Stimulated activated CD8-positive, alpha-beta memory T cell treated with anti-CD3 and anti-CD28 coated beads, Interleukin-7, amount 100 ng/mL, for 48 hours (primary cell): ENCODE results near the gene UST.

Source experiments
- DNase-seq, 2 donors: peaks; one replicate each; pipeline ENCODE4 v3.0.0-alpha.2; 2020; ENCODE audit warnings: low read depth in 1 of 2; ENCODE audit errors: extremely low read depth in 1 of 2

The UST gene

DNA sequence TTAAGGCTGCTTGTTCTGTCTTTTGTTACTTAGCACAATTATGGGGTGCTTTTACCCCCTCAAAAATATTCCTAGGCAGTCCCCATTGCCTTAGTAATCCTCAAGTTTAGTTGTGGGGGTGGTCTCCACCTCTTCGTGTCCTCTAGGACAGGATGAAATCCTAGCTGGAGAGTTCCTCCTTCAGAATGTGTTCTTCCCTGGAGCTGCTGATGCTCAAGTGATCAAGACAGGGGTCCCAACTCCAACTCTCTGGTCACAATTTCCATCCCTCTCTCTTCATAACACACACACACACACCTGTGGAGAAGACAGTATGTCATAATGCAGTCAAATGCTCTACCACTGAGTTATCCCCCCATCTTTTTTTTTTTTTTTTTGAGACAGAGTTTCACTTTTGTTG lies 280.7 kb downstream of the UST start:
- no peak for DNase-seq

DNA sequence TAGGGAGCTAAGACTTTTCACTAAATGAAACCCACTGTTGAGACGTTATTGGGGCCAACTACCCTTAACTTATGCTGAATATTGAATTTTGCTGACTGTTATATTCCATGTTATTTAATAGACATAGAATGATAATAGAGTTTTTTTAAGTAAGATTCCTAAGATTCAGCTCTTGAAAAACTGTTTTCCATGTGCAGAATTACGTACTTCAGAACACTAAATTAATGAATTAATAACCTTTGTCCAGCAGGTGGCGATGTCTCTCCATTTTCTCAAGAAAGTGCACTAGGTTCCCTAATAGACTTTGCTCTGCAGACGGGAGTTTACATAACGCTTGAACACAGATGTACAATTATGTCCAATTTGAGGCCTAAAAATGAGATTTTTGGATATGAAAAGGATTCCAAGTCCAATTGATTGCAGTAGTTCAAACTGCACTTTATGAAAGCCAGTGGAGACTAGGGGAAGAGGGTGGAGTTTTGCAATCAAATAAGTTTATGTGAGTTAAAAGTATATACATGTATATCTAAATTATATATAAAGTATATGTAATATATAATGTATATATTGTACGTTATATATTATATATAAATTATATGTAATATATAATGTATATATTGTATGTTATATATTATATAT lies 282.1 kb downstream of the UST start:
- DNase-seq, result peak in 1 of 2 donors; percentile 34

DNA sequence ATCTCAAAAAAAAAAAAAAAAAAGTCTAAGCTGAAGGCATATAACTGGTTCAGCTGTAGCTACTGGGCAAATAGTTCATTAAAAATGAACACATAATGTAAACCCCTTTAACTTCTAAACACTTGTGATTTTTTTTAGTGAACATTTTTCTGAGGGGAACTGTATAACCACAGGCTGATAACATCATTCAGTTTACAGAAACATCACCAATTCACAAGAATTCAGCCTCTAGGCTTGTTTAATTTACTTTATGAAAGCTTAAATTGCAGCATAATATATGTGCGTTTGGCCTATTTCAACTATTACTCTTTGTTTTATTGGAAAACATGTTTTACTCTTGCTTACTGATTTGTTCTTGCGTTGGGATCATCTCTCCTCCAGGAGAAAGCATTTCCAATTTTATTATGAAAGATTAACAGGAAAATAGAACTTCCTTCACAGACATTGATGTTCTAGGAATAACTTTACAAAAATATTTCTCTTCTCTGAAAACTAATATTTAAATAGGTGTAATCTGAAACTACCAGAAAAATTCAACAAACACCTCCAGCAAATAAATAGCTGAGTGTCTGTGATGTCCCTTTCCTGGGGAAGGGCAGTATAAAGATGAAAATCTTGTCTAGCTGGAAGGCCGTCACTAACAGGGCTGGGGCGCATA lies 284.5 kb downstream of the UST start:
- no peak for DNase-seq

DNA sequence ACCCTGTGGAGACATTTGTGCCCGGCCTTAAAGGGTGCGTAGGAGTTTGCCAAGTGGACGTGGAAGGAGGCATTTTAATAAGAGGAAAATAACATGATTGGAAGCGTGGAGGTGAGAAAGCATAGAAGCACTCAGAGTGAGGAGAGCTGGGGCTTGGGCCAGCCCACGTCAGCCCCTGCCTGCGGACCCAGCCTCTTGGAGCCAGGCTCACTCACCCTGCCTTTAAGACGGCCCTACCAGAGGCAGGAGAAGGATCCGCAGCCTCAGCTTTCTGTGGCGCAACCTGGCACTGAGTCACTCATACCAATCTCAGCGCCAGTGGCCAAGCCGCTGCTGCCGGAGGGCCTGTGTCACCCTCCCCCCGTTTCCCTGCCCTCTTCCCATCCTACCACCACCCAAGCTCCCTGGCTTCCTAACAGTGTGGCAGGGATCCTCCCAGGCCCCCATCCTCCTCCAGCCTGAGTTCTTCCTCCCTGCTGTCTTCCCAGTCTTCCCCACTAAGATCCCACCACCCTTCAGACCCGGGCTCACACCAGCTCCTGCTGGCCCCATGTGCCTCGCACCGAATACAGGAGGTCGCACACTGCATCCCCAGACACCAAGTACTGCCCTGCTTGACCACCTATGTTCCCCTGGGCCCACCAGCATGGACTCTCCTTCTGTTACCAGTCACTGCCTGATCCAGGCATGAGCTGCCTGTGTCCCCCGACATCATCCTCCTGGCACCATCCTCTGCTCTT lies 285.2 kb downstream of the UST start:
- DNase-seq, result peak in 1 of 2 donors; percentile 52

DNA sequence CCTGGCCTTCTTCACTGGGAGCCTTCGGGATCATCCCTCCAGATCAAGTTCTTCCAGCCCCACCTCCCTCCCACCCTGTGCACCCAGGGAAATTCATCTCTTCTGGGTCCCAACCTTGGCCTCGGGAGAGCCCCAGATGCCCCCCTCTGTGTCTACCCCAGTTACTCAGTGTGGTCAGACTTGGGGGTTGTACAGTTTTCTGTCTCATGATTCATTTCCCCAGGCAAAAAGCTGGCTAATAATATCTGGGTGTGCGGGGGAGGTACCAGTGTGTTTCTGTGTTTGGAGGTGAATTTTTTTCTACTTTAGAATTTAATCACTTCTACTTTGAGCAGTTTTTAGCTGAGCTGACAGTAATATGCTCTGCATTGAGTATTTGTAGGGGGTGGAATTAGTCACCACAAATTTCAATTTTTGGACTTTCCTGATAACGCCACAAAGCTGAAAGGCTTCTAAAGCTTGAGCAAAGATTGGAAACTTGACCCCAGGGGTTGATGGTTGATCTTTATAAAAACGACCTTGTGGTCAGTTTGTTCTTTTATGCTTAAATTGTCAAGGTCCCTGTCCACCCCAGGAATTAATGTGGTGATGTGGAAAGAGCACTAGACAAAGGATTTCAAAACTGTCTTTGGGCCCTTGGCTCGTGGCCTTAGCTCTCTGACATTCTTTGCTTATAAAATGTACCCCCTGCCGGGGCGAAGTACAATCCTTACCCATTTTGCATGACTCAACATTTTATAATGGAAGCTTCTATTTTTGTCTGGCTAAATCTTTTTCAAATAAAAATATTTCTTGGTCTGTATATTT lies 286.0 kb downstream of the UST start:
- DNase-seq, result peak in 1 of 2 donors; percentile 68

DNA sequence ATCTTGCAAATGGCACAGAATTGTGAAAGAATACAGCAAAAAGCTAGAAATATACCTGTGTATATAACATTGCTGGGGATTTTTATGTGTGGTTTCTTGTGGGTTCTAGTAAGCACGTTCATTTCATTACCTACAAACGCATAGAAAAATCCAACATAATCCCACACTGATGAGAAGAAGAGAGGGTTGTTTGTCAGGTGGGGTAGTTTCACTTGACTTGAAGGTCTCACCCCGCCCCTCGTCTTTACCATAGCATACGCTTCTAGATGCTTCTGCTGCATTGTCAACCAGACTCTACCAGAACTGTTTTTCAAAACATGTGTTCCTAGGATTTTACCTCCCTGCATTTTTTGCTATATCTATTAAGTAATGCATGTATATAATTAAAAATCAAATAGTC lies 286.6 kb downstream of the UST start:
- peak in 1 of 2 donors; percentile 22 for DNase-seq

DNA sequence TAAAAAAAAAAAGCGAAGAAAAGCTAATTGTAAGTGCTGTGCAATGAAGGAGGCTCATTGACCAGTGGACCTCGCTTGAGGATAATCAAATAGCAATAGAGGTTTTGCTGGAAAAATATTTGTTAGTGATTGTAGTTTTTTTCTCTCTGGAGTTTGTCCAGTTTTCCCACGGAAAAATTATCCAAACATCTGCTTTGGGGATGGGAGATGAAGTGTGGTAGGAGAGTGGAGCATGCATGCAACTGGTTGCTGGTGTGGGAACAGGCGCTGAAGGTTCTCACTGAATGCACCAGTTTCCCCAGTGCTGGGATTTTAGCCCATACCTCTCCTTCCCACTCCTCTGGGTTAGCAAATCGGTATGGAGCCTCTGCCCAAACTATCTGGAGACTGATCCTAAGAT lies 288.9 kb downstream of the UST start:
- no peak for DNase-seq

DNA sequence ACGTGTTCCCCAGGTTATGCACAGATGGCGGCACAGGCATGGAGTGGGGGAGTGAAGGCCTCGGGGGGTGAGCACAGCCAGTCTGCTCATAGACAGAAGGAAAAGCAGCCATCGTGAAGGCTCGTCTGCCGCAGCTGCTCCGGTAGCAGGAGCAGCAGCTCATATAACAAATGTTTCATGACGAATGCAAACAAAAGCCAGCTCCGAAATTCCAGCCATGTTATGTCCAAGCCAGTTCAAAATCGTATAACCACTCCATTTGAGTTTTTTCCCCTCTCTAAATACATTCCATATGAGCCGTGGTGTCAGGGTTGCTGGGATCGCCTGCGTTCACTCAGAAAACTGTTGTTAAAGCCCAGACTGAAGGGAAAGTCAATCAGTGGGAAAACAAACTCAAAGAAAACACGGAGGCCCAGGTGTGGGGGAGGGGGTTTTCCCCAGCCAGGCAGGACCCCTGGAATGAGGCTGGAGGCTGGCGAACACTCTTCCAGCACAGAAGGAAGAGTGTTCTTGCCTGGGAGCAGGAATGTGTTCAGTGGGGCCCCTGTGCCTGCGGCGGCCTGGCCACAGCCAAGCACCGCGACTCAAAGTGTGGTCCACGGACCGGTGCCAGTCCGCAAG lies 290.3 kb downstream of the UST start:
- no peak for DNase-seq

DNA sequence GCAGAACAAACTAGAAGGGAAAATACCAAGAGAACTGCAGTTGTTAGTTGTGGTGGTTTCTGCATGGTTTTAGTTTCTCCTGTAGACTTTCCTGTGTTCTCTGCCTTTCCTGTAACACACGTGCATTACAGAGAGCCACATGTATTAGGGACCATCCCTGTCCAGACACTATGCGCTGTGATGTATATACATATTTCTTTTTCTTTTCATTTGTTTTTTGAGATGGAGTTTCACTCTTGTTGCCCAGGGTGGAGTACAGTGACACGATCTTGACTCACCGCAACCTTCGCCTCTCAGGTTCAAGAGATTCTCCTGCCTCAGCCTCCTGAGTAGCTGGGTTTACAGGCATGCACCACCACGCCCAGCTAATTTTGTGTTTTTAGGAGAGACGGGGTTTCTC lies 292.2 kb downstream of the UST start:
- DNase-seq, result peak in 1 of 2 donors; percentile 28

DNA sequence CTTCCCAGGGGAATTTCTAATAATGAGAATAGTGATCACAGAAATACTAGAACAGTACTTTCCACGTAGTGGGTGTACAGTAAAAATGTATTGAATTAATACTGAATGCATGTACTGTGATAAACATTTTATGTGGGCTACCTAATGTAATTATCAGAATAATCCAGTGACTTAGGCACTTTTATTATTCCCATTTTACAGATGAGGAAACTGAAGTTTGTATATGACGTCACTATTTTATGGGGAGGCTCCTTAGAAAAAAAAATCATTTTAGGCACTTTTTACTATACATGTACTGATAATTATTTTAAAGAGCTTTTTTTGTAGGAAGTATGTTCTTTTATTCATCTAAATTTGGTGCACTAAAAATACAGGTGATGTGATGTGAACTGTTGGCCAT lies 295.1 kb downstream of the UST start:
- DNase-seq, result no peak

DNA sequence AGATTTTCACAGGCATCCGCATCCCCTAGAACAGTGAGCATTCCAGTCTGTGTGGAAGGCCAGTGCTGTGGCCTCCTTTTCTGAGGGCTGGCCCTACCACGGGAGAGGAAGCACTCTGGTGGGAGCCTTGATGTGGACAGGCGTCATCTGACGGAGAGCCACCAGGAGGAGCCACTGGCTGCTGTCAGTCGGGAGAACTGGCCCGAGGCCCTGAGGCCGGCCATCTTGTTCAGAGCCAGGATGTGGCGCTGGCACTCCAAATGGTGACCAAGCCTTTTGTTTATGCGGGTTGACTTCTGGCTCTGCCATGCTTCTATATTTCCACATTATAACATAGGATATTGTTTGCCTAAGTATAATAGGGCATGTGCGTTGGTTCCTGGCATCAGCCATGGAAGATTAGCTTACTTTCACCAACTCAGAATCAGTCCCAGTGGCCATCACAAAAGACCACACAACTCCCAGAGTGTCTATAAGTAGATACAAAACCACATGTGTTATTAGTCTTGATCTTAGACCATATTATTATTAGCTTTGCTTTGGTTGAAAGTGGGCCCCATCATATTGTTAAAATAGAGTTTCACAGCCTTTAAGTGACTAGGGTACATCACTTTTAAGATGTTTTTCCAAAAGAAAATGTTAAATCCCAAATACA lies 296.8 kb downstream of the UST start:
- DNase-seq, result no peak

DNA sequence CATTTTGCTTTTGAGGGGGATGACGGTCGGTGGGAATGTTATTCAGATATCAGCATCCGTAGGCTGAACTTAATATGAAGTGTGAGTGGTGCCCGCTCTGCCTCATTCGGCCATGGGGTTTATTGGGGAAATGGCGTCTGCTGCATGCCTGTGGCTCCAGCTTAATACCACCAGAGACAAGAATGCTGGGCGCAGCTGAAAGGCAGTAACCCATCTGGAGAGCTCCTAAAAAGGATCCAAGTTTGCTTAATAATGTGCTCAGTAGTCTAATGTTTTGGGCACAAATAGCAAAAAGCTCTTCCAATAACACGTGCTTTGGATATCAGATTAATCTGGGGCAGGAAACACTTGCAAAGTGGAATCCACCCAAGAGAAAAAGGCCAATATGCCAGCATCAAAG lies 297.7 kb downstream of the UST start:
- DNase-seq, result no peak

DNA sequence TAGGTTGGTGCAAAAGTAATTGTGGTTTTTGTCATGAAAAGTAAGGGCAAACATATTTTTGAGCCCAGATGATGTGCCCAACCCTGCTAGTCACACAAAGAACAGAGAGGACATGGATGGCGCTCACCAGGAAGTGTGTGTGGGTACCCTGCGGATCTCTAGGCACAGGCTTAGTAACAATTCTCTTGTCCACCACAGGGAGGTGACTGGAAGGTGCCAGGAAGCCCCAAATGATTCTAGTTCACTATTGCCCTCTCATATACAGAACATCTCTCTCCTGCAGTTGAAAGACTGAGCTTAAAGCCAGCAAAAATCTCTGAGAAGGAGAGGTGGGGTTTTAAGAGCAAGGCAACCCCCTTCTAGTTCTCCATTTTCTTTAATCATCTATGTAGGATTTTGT lies 298.6 kb downstream of the UST start:
- no peak for DNase-seq

DNA sequence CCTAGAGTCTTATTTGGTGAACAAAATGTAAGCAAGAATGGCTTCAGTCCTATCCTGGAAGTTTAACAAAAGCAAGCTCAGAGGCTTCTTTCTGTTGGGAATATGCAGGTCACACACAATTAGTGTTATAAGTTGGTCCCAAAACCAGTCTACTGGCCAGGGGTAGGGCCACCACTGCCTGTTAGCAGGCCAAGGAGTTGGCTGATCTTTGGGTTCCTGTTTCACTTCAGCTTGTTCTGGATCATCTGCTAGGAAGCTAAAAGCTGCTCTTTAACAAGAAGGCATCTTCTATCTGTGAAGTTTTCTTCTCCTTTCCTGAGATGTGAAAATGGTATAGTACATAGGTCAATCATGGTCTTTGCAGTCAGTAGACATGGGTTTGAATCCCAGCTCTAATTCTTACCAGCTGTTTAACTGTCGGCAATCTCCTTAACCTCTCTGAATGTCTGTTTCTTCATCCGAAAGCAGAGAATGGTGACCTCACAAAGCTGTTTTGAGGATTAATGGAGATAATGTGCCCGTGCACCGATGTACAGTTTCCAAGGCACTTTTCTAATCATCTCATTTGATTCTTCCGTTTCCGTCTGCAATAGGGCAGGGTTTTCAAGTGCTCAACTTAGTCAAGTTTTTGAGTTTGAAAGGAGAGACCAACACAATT lies 299.5 kb downstream of the UST start:
- no peak for DNase-seq

DNA sequence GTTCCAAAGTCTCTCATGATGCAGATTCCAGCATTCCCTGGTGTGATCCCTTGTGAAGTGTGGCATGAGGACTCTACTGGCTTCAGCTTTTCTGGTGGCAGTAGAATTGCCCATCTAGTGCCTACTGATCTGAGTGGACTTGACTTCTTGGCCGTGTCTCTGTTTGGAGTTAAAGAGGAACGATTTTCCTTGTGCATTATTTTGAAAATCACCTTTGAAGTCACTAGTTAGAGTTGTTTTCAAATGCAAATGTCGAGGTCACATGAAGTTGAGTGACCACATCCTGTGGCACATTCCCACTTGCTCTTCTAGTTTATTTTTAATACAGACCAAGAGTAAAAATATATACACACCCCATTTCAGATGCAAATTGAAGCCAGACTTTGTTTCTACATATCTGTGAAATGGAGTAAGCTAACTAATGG lies 300.0 kb downstream of the UST start:
- no peak for DNase-seq

DNA sequence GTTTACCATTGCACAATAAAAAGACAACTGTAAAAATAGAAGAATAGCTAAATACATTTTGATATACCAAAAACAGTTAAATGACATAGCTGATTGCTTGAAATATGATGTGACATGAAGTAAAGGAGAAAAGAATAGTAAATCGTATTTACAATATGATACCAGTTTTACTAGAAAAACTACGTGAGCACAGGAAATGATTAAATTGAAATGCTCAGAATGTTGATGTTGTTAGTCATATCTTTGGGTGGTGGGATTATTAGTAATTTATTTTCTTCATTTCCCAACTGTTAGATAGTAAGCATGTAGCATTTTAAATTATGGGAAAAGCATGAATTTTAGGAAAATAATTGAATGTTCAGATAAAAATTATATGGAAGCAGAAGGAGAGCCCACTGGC lies 302.4 kb downstream of the UST start:
- no peak for DNase-seq

DNA sequence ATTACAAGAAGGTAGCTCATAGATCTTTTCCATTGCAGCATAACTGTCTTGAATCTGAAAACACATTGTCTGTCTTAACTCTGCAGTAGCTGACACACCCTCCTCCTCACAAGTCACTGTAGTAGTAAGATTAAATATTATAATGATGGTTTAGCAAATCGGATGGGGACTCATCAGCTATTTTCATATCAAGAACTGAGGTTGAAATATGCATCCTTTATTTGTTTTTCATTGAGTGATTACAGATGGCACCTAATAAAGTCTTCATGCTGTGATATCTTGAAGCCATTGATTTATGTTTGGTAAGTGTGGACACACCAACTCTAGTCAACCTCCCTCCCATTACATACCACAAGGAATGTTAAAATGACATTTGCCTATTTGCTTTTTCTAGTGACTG lies 303.3 kb downstream of the UST start:
- DNase-seq, result no peak

DNA sequence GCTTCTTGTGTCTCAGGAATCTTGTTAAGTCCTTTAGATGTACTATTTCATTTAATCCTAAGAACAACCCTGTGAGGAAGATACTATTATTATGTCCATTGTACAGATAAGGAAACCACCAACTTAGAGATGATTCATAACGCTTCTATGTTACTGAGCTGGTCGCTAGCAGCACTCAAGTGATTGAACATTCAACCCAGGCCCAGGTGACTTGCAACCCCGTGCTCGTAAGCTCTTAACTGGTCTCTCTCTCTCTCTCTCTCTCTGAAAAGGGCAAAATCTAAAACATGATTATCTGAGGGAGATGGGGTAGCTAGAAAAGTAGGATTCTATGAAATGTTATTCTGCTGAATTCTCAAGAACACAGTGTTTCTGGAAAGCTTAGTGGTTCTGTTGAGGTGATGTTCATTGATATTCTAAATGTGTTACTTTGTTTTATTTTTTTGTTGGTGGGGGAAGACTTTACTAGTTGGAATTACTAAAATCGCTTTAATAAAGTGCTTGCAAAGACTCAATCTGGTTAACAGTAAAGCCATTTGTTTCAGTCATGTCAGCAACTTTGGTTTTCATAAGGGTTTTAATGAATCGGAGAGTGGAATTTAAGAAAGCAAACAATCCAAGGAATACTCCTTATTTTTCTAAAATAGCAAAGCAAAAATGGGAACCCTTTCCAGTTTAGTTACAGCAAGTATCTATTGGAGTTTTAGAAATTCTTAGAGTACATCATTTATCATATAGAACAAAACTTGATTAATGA lies 305.7 kb downstream of the UST start:
- no peak for DNase-seq
